WTC11 (cell line): ENCODE measurements around the gene LIPT1. TPM values are rescaled to one million over a fixed set of nuclear protein-coding genes. Genes with fewer than 3 reads are reported as not detected.

ENCODE experiments used
- ATAC-seq: fragments of 200-7000 bp; cut with Tn5 transposase; 2 replicates; pipeline ENCODE4 v1.10.0; 2021; ENCODE audit warnings: mild to moderate bottlenecking, moderate library complexity
- CTCF ChIA-PET: fragments of 300-600 bp; sonication (Branson Sonifier 250); formaldehyde crosslinking; loops from one replicate; lab custom pipeline; 2021; ENCODE audit warnings: antibody characterized with exemption; lab: Charles Lee
- POLR2A ChIA-PET: fragments of 350-600 bp; sonication (Branson Sonifier 250); formaldehyde crosslinking; loops from one replicate; lab custom pipeline; 2021; ENCODE audit warnings: antibody characterized with exemption; lab: Charles Lee
- DNase-seq: peaks from one replicate; pipeline ENCODE4 v3.0.0; 2021; ENCODE audit warnings: low spot score
- H3K27ac Mint-ChIP-seq: 2 replicates; pipeline ENCODE4 v1.8.0; 2021; ENCODE audit warnings: mixed read lengths
- H3K27me3 Mint-ChIP-seq: 2 replicates; pipeline ENCODE4 v1.8.0; 2021; ENCODE audit warnings: low read depth, mild to moderate bottlenecking, moderate library complexity, mixed read lengths
- H3K36me3 Mint-ChIP-seq: 2 replicates; pipeline ENCODE4 v1.8.0; 2021; ENCODE audit warnings: mixed read lengths
- H3K4me1 Mint-ChIP-seq: 2 replicates; pipeline ENCODE4 v1.8.0; 2022; ENCODE audit warnings: mixed read lengths
- H3K4me3 Mint-ChIP-seq: 2 replicates; pipeline ENCODE4 v1.8.0; 2021; ENCODE audit warnings: mild to moderate bottlenecking, moderate library complexity, mixed read lengths
- H3K9me3 Mint-ChIP-seq: 2 replicates; pipeline ENCODE4 v1.8.0; 2021; ENCODE audit warnings: mixed read lengths
- ATF2 ChIP-seq: sonication (generic); formaldehyde crosslinking; IDR thresholded peaks from 2 replicates; pipeline ENCODE4 v1.8.1; 2022; ENCODE audit warnings: low read depth, missing genetic modification reagents, borderline replicate concordance
- CBFB ChIP-seq: sonication (generic); formaldehyde crosslinking; IDR thresholded peaks from 2 replicates; pipeline ENCODE4 v1.8.1; 2022; ENCODE audit warnings: mild to moderate bottlenecking, low read depth, missing genetic modification reagents
- E2F4 ChIP-seq: sonication (generic); formaldehyde crosslinking; IDR thresholded peaks from 2 replicates; pipeline ENCODE4 v1.8.1; 2022; ENCODE audit warnings: low read depth, mild to moderate bottlenecking, moderate library complexity, missing genetic modification reagents, borderline replicate concordance
- FOXP4 ChIP-seq: sonication (generic); formaldehyde crosslinking; IDR thresholded peaks from 2 replicates; pipeline ENCODE4 v1.8.0; 2022; ENCODE audit warnings: mild to moderate bottlenecking, missing genetic modification reagents
- HMGA2 ChIP-seq: fragments of 250-450 bp; sonication (Bioruptor Pico); IDR thresholded peaks from 2 replicates; pipeline ENCODE4 v1.4.0; 2021; ENCODE audit warnings: mild to moderate bottlenecking, moderate library complexity
- HMGXB4 ChIP-seq: sonication (generic); formaldehyde crosslinking; IDR thresholded peaks from 2 replicates; pipeline ENCODE4 v1.8.1; 2023; ENCODE audit warnings: mild to moderate bottlenecking, moderate library complexity, missing genetic modification reagents
- IRF1 ChIP-seq: sonication (generic); formaldehyde crosslinking; IDR thresholded peaks from 2 replicates; pipeline ENCODE4 v1.8.0; 2023; ENCODE audit warnings: missing genetic modification reagents
- NR3C1 ChIP-seq: sonication (generic); formaldehyde crosslinking; conservative IDR thresholded peaks from 2 replicates; pipeline ENCODE4 v1.8.1; 2023; ENCODE audit warnings: low read depth, mild to moderate bottlenecking, missing genetic modification reagents
- OVOL2 ChIP-seq: fragments of 250-450 bp; sonication (Bioruptor Pico); IDR thresholded peaks from 2 replicates; pipeline ENCODE4 v1.9.0; 2021; ENCODE audit warnings: mild to moderate bottlenecking, borderline replicate concordance
- PRDM15 ChIP-seq: sonication (generic); formaldehyde crosslinking; IDR thresholded peaks from 2 replicates; pipeline ENCODE4 v1.8.0; 2022; ENCODE audit warnings: missing genetic modification reagents
- SMAD4 ChIP-seq: sonication (generic); formaldehyde crosslinking; IDR thresholded peaks from 2 replicates; pipeline ENCODE4 v1.8.0; 2022; ENCODE audit warnings: mild to moderate bottlenecking, missing genetic modification reagents
- ZMAT4 ChIP-seq: fragments of 250-450 bp; sonication (Bioruptor Pico); IDR thresholded peaks from 2 replicates; pipeline ENCODE4 v1.9.0; 2021; ENCODE audit warnings: mild to moderate bottlenecking
- ZNF317 ChIP-seq: sonication (generic); formaldehyde crosslinking; IDR thresholded peaks from 2 replicates; pipeline ENCODE4 v1.8.1; 2023; ENCODE audit warnings: low read depth, mild to moderate bottlenecking, moderate library complexity, missing genetic modification reagents, borderline replicate concordance
- total RNA-seq: library from RNA; stranded (reverse); gene quantifications from 3 replicates; pipeline ENCODE4 v1.2.3, GENCODE V29; 2021

Gene LIPT1
- total RNA-seq, 1 experiment from 2014 or later = 9.7 TPM

- H3K4me3 Mint-ChIP-seq = peak overlapping the region; percentile 78
- H3K4me1 Mint-ChIP-seq = peaks cover 21% of the 10 kb centered on the region
- ChIA-PET POLR2A (interaction anchor here (1.4 to 3.6 kb wide), 3 partner anchors 13 to 183 kb away, joined by 4 to 18 read pairs (median 4); partner anchors contain the start of genes C2orf15 and EIF5B), CTCF (interaction anchor here (1.4 to 1.8 kb wide), 2 partner anchors 13 to 20 kb away, joined by 3 to 9 read pairs; no protein-coding TSS in a partner anchor)
- no peaks in the 10 kb centered on the region; the same call in 1 of the 2 replicates for H3K27me3 Mint-ChIP-seq
- TF ChIP-seq PRDM15 (CRISPR knock-in tag) = no peak
- no peak for TF ChIP-seq ZMAT4
- DNase-seq = no peak
- peaks cover 16% of the 10 kb centered on the region for H3K36me3 Mint-ChIP-seq
- H3K27ac Mint-ChIP-seq = no peak overlapping the region; the same call in 1 of the 2 replicates
- no peaks in the 10 kb centered on the region for H3K9me3 Mint-ChIP-seq
- ATAC-seq = no peak
Measured at GRCh38 chr2:99153921-99154604, 704 bp upstream of the LIPT1 start.

- ATAC-seq (no peak), DNase-seq (no peak)
- peaks cover 16% of the 10 kb centered on the region for H3K36me3 Mint-ChIP-seq
- H3K27me3 Mint-ChIP-seq = no peaks in the 10 kb centered on the region; the same call in 1 of the 2 replicates
- POLR2A ChIA-PET = no interaction called here
- TF ChIP-seq NR3C1 (CRISPR knock-in tag) (no peak), ZNF317 (CRISPR knock-in tag) (no peak), OVOL2 (CRISPR knock-in tag) (no peak), IRF1 (no peak), CBFB (CRISPR knock-in tag) (no peak)
- CTCF ChIA-PET = no interaction called here
- H3K4me1 Mint-ChIP-seq = peaks cover 21% of the 10 kb centered on the region
- H3K27ac Mint-ChIP-seq = no peak overlapping the region
- H3K9me3 Mint-ChIP-seq = no peaks in the 10 kb centered on the region
- no peak overlapping the region for H3K4me3 Mint-ChIP-seq
Measured at GRCh38 chr2:99156891-99157290, 2.1 kb downstream of the LIPT1 start.

GRCh38 chr2:99158599-99158998 is 3.8 kb downstream of the LIPT1 start:
- Mint-ChIP-seq H3K36me3 (peaks cover 22% of the 10 kb centered on the region), H3K4me3 (no peak overlapping the region), H3K27ac (no peak overlapping the region; the same call in 1 of the 2 replicates), H3K4me1 (peaks cover 21% of the 10 kb centered on the region), H3K27me3 (no peaks in the 10 kb centered on the region; the same call in 1 of the 2 replicates), H3K9me3 (no peaks in the 10 kb centered on the region)
- DNase-seq (no peak), ATAC-seq (peak; percentile 11; the same call in 1 of the 2 replicates)
- POLR2A ChIA-PET = interaction anchor here (1.0 kb wide), 1 partner anchor 23 kb away, joined by 3 read pairs; the partner anchor contains the start of genes MITD1 and MRPL30
- CTCF ChIA-PET = interaction anchor here (0.6 to 1.9 kb wide), 6 partner anchors 8 to 156 kb away, joined by 3 to 9 read pairs (median 6); partner anchors contain the start of genes C2orf15, MITD1 and MRPL30
- TF ChIP-seq FOXP4 (CRISPR knock-in tag) (no peak), HMGA2 (CRISPR knock-in tag) (no peak), ATF2 (CRISPR knock-in tag) (no peak), PRDM15 (CRISPR knock-in tag) (no peak), SMAD4 (no peak), E2F4 (CRISPR knock-in tag) (no peak), HMGXB4 (CRISPR knock-in tag) (no peak)
